ENCODE measurements around the gene TAF4. TPM values are rescaled to one million over a fixed set of nuclear protein-coding genes. Genes with fewer than 3 reads are reported as not detected.

The TAF4 gene
- total RNA-seq, 1 experiment from 2014 or later = 21.0 TPM

DNA sequence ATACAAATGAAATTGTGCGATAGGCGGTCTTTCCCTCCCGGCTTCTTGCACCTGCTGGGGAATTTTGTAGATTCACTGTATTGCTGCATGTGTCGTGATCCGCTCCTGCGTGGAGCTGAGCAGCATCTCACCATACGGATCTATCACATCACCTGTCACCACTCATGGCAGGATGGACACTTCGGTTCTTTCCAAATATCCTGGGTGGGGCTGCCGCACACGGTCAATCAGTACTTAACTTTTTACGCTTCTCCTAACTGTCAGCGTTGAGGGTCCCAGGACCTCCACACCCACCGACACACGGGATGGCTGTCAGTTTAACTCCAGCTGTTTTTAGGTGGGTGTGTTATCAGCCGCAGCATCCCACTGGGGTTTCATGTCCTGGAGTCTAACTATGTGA lies 19.2 kb downstream of the TAF4 start:
- no peaks in the 10 kb centered on the region for H3K9me3 ChIP-seq (ENCODE audit: control insufficient read depth, insufficient read depth, low read depth, low read length)
- intact Hi-C loops (cut with micrococcal nuclease; ENCODE audit: unreplicated experiment) = no loop called here
- H3K36me3 ChIP-seq (ENCODE audit: control insufficient read depth, insufficient read depth, low read length) = no peaks in the 10 kb centered on the region
- BruUV-seq (replicated peaks) = TSS peak; percentile 52
- DNase-seq (ENCODE audit: low read depth, low spot score) = no peak
- in situ Hi-C loops (cut with HindIII; ENCODE audit: low pct_unique_long_range_greater_than_20kb, low sequenced_read_pairs) = no loop called here
- ChIA-PET CTCF (no interaction called here), POLR2A (no interaction called here)
- TF ChIP-seq TCF7L2 (IDR thresholded peaks at IDR 0.05; ENCODE audit: low read depth, low read length) (no peak), POLR2AphosphoS5 (IDR thresholded peaks at IDR 0.05; ENCODE audit: low read depth, low read length) (no peak), SIN3A (IDR thresholded peaks at IDR 0.05; ENCODE audit: borderline replicate concordance, insufficient read depth, low read depth, low read length) (no peak)
- TF ChIP-seq, protein P1, sequence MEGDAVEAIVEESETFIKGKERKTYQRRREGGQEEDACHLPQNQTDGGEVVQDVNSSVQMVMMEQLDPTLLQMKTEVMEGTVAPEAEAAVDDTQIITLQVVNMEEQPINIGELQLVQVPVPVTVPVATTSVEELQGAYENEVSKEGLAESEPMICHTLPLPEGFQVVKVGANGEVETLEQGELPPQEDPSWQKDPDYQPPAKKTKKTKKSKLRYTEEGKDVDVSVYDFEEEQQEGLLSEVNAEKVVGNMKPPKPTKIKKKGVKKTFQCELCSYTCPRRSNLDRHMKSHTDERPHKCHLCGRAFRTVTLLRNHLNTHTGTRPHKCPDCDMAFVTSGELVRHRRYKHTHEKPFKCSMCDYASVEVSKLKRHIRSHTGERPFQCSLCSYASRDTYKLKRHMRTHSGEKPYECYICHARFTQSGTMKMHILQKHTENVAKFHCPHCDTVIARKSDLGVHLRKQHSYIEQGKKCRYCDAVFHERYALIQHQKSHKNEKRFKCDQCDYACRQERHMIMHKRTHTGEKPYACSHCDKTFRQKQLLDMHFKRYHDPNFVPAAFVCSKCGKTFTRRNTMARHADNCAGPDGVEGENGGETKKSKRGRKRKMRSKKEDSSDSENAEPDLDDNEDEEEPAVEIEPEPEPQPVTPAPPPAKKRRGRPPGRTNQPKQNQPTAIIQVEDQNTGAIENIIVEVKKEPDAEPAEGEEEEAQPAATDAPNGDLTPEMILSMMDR (IDR thresholded peaks at IDR 0.05) = no peak
- TF ChIP-seq, protein P2, sequence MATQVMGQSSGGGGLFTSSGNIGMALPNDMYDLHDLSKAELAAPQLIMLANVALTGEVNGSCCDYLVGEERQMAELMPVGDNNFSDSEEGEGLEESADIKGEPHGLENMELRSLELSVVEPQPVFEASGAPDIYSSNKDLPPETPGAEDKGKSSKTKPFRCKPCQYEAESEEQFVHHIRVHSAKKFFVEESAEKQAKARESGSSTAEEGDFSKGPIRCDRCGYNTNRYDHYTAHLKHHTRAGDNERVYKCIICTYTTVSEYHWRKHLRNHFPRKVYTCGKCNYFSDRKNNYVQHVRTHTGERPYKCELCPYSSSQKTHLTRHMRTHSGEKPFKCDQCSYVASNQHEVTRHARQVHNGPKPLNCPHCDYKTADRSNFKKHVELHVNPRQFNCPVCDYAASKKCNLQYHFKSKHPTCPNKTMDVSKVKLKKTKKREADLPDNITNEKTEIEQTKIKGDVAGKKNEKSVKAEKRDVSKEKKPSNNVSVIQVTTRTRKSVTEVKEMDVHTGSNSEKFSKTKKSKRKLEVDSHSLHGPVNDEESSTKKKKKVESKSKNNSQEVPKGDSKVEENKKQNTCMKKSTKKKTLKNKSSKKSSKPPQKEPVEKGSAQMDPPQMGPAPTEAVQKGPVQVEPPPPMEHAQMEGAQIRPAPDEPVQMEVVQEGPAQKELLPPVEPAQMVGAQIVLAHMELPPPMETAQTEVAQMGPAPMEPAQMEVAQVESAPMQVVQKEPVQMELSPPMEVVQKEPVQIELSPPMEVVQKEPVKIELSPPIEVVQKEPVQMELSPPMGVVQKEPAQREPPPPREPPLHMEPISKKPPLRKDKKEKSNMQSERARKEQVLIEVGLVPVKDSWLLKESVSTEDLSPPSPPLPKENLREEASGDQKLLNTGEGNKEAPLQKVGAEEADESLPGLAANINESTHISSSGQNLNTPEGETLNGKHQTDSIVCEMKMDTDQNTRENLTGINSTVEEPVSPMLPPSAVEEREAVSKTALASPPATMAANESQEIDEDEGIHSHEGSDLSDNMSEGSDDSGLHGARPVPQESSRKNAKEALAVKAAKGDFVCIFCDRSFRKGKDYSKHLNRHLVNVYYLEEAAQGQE (IDR thresholded peaks at IDR 0.05; ENCODE audit: insufficient read depth in 1 of 2, low read depth in 2 of 2, low read length in 1 of 2) = no peak
- H3K27me3 ChIP-seq (ENCODE audit: control insufficient read depth, insufficient read depth, low read length) = no peaks in the 10 kb centered on the region
- no peak overlapping the region for H3K4me3 ChIP-seq (ENCODE audit: low read depth in 2 of 2, low read length in 2 of 2)
- no peak overlapping the region for H3K27ac ChIP-seq (ENCODE audit: low read length)
- H3K4me1 ChIP-seq (ENCODE audit: control insufficient read depth, insufficient read depth, low read length) = no peaks in the 10 kb centered on the region; the same call in 1 of the 2 replicates
- no peak for ATAC-seq

DNA sequence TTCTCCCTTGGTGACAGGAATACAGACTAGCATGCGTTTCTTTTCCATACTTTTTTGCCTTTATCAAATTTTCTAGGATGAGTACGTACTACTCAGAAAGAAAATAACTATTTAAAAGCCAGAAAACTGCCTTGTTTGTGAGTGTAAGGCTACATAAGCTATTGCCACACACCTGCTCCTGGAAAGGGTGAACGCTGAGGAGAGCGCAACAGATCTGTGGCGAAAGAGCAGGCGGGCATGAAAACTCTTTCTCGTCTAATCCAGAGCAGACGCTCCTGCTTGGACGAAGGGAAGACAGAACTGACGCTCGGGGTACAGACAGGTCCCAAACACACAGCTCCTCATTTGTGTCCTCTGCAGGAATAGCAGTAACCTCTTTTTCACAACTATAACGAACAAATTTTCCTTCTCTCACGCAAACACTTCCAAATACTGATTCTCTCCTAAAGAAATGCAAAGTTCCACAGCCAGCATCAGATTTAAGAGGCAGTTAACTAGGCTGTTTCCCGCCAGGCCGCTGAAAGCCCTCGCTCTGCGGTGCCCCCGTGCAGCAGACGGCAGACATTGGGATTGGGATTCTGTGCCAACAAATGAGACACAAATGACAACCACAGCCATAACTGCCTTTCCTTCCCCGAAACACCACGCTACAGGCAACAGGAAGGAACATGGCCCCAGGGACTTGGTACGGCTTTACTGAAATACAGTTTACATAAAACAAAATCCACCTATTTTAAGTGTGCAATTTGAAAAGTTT lies 20.0 kb downstream of the TAF4 start:
- Histone ChIP-seq H3K9me3 (ENCODE audit: control insufficient read depth, insufficient read depth, low read depth, low read length) (no peaks in the 10 kb centered on the region), H3K4me3 (ENCODE audit: low read depth in 2 of 2, low read length in 2 of 2) (no peak overlapping the region), H3K36me3 (ENCODE audit: control insufficient read depth, insufficient read depth, low read length) (no peaks in the 10 kb centered on the region), H3K27me3 (ENCODE audit: control insufficient read depth, insufficient read depth, low read length) (no peaks in the 10 kb centered on the region), H3K27ac (ENCODE audit: low read length) (no peak overlapping the region), H3K4me1 (ENCODE audit: control insufficient read depth, insufficient read depth, low read length) (no peaks in the 10 kb centered on the region; the same call in 1 of the 2 replicates)
- no peak for TF ChIP-seq POLR2AphosphoS5 (IDR thresholded peaks at IDR 0.05; ENCODE audit: low read depth, low read length)
- TF ChIP-seq, protein P2 (IDR thresholded peaks at IDR 0.05; ENCODE audit: insufficient read depth in 1 of 2, low read depth in 2 of 2, low read length in 1 of 2) = no peak
- TF ChIP-seq TCF7L2 (IDR thresholded peaks at IDR 0.05; ENCODE audit: low read depth, low read length) = no peak
- TF ChIP-seq, protein P1 (IDR thresholded peaks at IDR 0.05) = no peak
- no peak for TF ChIP-seq SIN3A (IDR thresholded peaks at IDR 0.05; ENCODE audit: borderline replicate concordance, insufficient read depth, low read depth, low read length)
- ChIA-PET CTCF (no interaction called here), POLR2A (no interaction called here)
- DNase-seq (ENCODE audit: low read depth, low spot score) (no peak), ATAC-seq (no peak)
- no TSS peak for BruUV-seq (replicated peaks)
- intact Hi-C loops (cut with micrococcal nuclease; ENCODE audit: unreplicated experiment) = no loop called here
- in situ Hi-C loops (cut with HindIII; ENCODE audit: low pct_unique_long_range_greater_than_20kb, low sequenced_read_pairs) = no loop called here

All from Panc1 (cell line).